Transverse colon (tissue), 4 donors: Measurements from ENCODE around the gene SNAI3. TPM values are rescaled to one million over a fixed set of nuclear protein-coding genes. Genes with fewer than 3 reads are reported as not detected.

Experiments used
- DNase-seq: peaks from one replicate; pipeline ENCODE4 v3.0.0-alpha.2; 2019
- H3K27ac ChIP-seq, 4 donors: fragments of 200-600 bp; sonication (generic); 2 replicates each; pipeline ENCODE4 v1.5.1; 2016 to 2018; ENCODE audit warnings: inconsistent platforms in 4 of 4
- H3K27me3 ChIP-seq: fragments of 200-600 bp; sonication (generic); 2 replicates; pipeline ENCODE4 v1.5.1; 2017; ENCODE audit warnings: inconsistent platforms
- H3K36me3 ChIP-seq, 4 donors: fragments of 200-600 bp; sonication (generic); 2 replicates each; pipeline ENCODE4 v1.5.1; 2017 to 2019; ENCODE audit warnings: inconsistent platforms in 4 of 4
- H3K4me1 ChIP-seq, 4 donors: fragments of 200-600 bp; sonication (generic); 2 replicates each; pipeline ENCODE4 v1.5.1; 2017 to 2020; ENCODE audit warnings: inconsistent platforms in 4 of 4
- H3K4me3 ChIP-seq, 4 donors: fragments of 200-600 bp; sonication (generic); 1 replicate in 1 of 4; 2 replicates in 3 of 4; pipeline versions ENCODE4 v1.5.1 to v1.6.1; 2017 to 2019; ENCODE audit warnings: inconsistent platforms in 4 of 4
- H3K9me3 ChIP-seq, 2 donors: fragments of 200-600 bp; sonication (generic); 2 replicates each; pipeline ENCODE4 v1.5.1; 2017 to 2019; ENCODE audit warnings: inconsistent platforms in 2 of 2
- EP300 ChIP-seq: sonication (generic); formaldehyde crosslinking; IDR thresholded peaks from one replicate; pipeline ENCODE4 v1.6.1; 2017; ENCODE audit warnings: antibody characterized with exemption, low read depth
- POLR2A ChIP-seq: fragments of 450-650 bp; IDR thresholded peaks from one replicate; pipeline ENCODE4 v1.6.1; 2016; ENCODE audit warnings: antibody characterized with exemption, mild to moderate bottlenecking, moderate library complexity
- POLR2AphosphoS5 ChIP-seq, 3 donors: sonication (generic); formaldehyde crosslinking; IDR thresholded peaks; one replicate each; pipeline ENCODE4 v1.6.1; 2016; ENCODE audit warnings: antibody characterized with exemption in 3 of 3
- WGBS, 2 donors: methylation state at CpG; one replicate each; pipeline ENCODE4 v1.1.5; 2018; ENCODE audit warnings: low coverage in 1 of 2; 5-methylcytosine and 5-hydroxymethylcytosine counted together
- in situ Hi-C, 4 donors: fragments of 200-750 bp; cut with MboI; loops; one replicate each; pipeline versions ENCODE4 v1.15.0 to v1.15.1; 2017; ENCODE audit warnings: low sequenced_read_pairs in 3 of 4, low pct_ligation_motif_present in 1 of 4, low pct_unique_long_range_greater_than_20kb in 1 of 4
- intact Hi-C: fragments of 100-400 bp; cut with DNase I; formaldehyde crosslinking; loops from one replicate; pipeline ENCODE4 v1.15.1; 2023; ENCODE audit warnings: low total_unique reads
- total RNA-seq, 4 donors: library from RNA; depleted of rRNA; stranded (reverse); fragments of >200 nt; gene quantifications; one replicate each; pipeline ENCODE4 v1.1.0, GENCODE V29; 2016
- TF ChIP-seq, protein P1 (sequence below), 5 experiments: fragments of 200-600 bp in 3 of 5; fragments of 450-650 bp in 2 of 5; sonication (generic) in 3 of 5; IDR thresholded peaks; 1 replicate in 2 of 5; 2 replicates in 3 of 5; pipeline ENCODE4 v1.5.1; 2016 to 2017; ENCODE audit warnings: antibody characterized with exemption in 5 of 5, inconsistent platforms in 3 of 5, mild to moderate bottlenecking in 2 of 5, moderate library complexity in 1 of 5

SNAI3 gene
- total RNA-seq, result 1 to 10 TPM in 1 of 4 donors, under 1 TPM in 2, not detected in 1; 0.27 to 2.9 (median 0.75) TPM

DNA sequence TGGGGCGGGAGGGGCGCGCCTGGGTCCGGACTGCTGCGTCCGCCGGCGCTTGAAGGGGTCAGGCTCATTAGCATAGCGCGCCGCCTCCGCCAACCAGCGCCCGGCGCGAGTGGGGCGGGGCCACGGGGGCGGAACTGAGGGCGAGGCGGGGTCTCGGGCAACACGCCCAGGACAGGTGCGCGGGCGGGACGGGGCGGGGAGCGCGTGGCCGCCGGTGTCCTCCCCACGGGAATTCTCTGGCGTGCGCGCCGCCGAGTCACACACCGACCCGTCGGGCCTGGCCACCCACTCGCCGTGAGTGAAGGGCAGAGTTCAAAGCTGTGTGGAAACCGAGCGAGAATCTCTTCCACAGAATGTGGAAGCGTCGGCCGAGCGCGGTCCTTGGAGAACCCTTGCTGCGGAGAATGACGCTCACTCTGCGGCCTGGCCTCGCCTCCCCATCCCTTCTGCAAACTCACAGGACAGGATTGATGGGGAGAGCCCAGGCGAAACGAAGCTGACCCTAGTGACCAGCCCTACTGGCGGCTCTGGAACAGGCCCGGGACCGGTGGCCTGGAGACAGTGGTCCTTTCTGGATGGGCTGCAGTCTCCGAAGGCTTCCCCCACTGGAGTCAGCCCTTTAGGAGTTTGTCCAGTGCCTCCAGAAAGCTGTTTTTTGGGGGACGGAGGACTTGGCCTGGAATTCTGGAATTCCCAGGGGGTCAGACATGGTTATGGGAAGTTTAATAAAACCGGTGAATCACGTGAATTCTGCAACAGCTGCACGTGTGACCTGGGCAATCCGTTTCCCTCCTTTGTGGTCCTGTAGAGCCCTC is at the start of gene SNAI3:
Gene SNAI3 (minus strand): TSS at position 69 of the 815 bp plus-strand sequence. CDS start 101 bp downstream, outside the sequence.
- Histone ChIP-seq H3K4me1 (peaks cover 0 to 28% (median 17%) of the 10 kb centered on the region in 4 donors), H3K9me3 (no peaks in the 10 kb centered on the region), H3K36me3 (no peaks in the 10 kb centered on the region), H3K4me3 (peak within 1 kb of the TSS; percentile 16 to 58 (median 44)), H3K27ac (peak within 1 kb of the TSS; percentile 58 to 63 (median 60)), H3K27me3 (peaks cover 79% of the 10 kb centered on the region)
- intact Hi-C loops, result no loop called here
- DNase-seq, result peak; percentile 95
- WGBS, 2 donors, result 19 to 60% methylated on average over 1 to 16 of the region's 65 CpGs
- TF ChIP-seq POLR2AphosphoS5 (IDR thresholded peaks at IDR 0.05) (peak in 1 of 3 donors; percentile 42), POLR2A (no peak), EP300 (no peak)
- TF ChIP-seq, protein P1, sequence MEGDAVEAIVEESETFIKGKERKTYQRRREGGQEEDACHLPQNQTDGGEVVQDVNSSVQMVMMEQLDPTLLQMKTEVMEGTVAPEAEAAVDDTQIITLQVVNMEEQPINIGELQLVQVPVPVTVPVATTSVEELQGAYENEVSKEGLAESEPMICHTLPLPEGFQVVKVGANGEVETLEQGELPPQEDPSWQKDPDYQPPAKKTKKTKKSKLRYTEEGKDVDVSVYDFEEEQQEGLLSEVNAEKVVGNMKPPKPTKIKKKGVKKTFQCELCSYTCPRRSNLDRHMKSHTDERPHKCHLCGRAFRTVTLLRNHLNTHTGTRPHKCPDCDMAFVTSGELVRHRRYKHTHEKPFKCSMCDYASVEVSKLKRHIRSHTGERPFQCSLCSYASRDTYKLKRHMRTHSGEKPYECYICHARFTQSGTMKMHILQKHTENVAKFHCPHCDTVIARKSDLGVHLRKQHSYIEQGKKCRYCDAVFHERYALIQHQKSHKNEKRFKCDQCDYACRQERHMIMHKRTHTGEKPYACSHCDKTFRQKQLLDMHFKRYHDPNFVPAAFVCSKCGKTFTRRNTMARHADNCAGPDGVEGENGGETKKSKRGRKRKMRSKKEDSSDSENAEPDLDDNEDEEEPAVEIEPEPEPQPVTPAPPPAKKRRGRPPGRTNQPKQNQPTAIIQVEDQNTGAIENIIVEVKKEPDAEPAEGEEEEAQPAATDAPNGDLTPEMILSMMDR (IDR thresholded peaks at IDR 0.05), result no peak
- in situ Hi-C loops, result no loop called here

DNA sequence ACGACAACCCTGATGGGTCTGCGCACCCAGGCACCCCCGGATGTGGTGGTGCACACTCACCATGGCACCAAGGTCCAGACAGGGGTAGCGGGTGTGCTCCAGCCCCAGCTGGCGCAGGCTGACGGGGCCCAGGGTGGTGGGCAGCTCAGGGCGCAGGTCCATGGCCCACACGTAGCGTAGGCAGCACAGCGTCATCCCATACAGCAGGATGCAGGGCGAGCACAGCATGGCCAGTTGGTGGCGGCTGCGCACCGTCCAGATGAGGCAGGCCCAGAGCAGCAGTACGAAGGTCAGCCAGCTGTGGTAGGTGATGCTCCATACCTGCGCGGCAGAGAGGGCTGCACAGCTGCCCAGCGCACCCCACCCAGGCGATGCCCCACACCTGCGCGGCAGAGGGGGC is 49.8 kb upstream of the SNAI3 start:
- 94% methylated on average over 20 of the region's 21 CpGs; no CpG with 5 or more reads in 1 of the 2 donors for WGBS, 2 donors
- Histone ChIP-seq H3K27me3 (no peaks in the 10 kb centered on the region), H3K27ac (no peak overlapping the region), H3K4me1 (peaks cover 0 to 6% (median 3%) of the 10 kb centered on the region in 4 donors), H3K36me3 (peaks cover 0 to 23% (median 1%) of the 10 kb centered on the region in 4 donors), H3K9me3 (no peaks in the 10 kb centered on the region), H3K4me3 (no peak overlapping the region)
- intact Hi-C loops, result no loop called here
- TF ChIP-seq, protein P1 (IDR thresholded peaks at IDR 0.05), result no peak
- no peak for TF ChIP-seq POLR2AphosphoS5 (IDR thresholded peaks at IDR 0.05)
- no peak for TF ChIP-seq EP300
- TF ChIP-seq POLR2A, result no peak
- DNase-seq, result no peak
- in situ Hi-C loops, result loop anchor here in 1 of 4 donors (25.0 kb wide), 1 partner anchor 476 kb away; the partner anchor contains the start of genes SLC22A31 and ZNF778

DNA sequence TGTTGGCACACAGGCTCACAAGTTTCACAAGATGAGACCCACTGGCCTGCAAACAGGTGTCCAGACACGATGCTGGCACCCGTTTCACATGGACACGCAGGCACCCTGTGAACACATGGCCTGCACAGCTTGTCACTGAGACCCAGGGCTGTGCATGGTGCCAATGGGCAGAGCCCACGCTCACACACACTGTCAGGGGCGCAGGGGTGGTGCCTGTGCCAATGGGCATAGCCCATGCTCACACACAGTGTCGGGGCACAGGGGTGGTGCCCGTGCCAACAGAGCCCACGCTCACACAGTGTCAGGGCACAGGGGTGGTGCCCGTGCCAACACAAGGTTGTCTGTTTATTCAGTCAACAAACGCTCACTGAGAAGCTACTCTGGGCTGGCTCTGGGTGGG is 49.3 kb upstream of the SNAI3 start:
- Histone ChIP-seq H3K4me1 (peaks cover 0 to 6% (median 3%) of the 10 kb centered on the region in 4 donors), H3K27me3 (no peaks in the 10 kb centered on the region), H3K36me3 (peaks cover 0 to 24% (median 1%) of the 10 kb centered on the region in 4 donors), H3K4me3 (no peak overlapping the region), H3K27ac (no peak overlapping the region), H3K9me3 (no peaks in the 10 kb centered on the region)
- WGBS, 2 donors, result 50 to 76% methylated on average over 2 to 9 of the region's 10 CpGs
- DNase-seq, result no peak
- TF ChIP-seq POLR2AphosphoS5 (IDR thresholded peaks at IDR 0.05) (no peak), EP300 (no peak), POLR2A (no peak)
- TF ChIP-seq, protein P1 (IDR thresholded peaks at IDR 0.05), result no peak
- in situ Hi-C loops, result loop anchor here in 1 of 4 donors (25.0 kb wide), 1 partner anchor 477 kb away; the partner anchor contains the start of genes SLC22A31 and ZNF778
- intact Hi-C loops, result no loop called here

DNA sequence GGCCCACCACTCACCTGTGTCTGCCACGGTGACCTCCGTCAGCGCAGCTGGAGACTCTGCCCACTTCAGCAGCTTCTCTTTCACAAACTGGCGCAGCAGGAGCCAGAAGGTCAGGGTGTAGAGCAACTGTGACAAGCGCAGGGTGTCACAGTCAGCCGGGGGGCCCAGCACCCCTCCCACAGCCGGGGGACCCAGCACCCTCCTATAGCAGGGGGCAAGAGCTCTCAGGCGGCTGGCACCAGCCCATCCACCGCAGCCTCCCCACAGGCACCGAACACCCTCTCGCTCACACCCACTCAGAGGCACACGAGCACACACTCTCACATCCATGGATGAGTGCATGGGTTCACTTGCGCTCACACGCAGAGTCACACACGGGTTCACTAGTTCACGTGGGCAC is 48.8 kb upstream of the SNAI3 start:
- Histone ChIP-seq H3K27ac (no peak overlapping the region), H3K27me3 (no peaks in the 10 kb centered on the region), H3K9me3 (no peaks in the 10 kb centered on the region), H3K4me1 (peaks cover 0 to 6% (median 3%) of the 10 kb centered on the region in 4 donors), H3K4me3 (no peak overlapping the region), H3K36me3 (peaks cover 0 to 24% (median 1%) of the 10 kb centered on the region in 4 donors)
- intact Hi-C loops (no loop called here), in situ Hi-C loops (loop anchor here in 1 of 4 donors (25.0 kb wide), 1 partner anchor 477 kb away; the partner anchor contains the start of genes SLC22A31 and ZNF778)
- WGBS, 2 donors, result 93% methylated on average over 16 of the region's 16 CpGs; no CpG with 5 or more reads in 1 of the 2 donors
- no peak for DNase-seq
- no peak for TF ChIP-seq POLR2A
- no peak for TF ChIP-seq POLR2AphosphoS5 (IDR thresholded peaks at IDR 0.05)
- TF ChIP-seq, protein P1 (IDR thresholded peaks at IDR 0.05), result no peak
- TF ChIP-seq EP300, result no peak
